Skin of body (tissue), 2 donors: ENCODE data around the gene LDLRAD3. TPM values are rescaled to one million over a fixed set of nuclear protein-coding genes. Genes with fewer than 3 reads are reported as not detected.

Experiments
- DNase-seq: peaks from one replicate; lab custom pipeline; 2025; lab: John Stamatoyannopoulos, UW
- total RNA-seq: library from RNA; depleted of rRNA; stranded (reverse); fragments of >200 nt; gene quantifications from one replicate; pipeline ENCODE4 v1.2.3, GENCODE V29; 2014

Gene LDLRAD3
- total RNA-seq, 1 donor from 2014 or later = 9.4 TPM

DNA sequence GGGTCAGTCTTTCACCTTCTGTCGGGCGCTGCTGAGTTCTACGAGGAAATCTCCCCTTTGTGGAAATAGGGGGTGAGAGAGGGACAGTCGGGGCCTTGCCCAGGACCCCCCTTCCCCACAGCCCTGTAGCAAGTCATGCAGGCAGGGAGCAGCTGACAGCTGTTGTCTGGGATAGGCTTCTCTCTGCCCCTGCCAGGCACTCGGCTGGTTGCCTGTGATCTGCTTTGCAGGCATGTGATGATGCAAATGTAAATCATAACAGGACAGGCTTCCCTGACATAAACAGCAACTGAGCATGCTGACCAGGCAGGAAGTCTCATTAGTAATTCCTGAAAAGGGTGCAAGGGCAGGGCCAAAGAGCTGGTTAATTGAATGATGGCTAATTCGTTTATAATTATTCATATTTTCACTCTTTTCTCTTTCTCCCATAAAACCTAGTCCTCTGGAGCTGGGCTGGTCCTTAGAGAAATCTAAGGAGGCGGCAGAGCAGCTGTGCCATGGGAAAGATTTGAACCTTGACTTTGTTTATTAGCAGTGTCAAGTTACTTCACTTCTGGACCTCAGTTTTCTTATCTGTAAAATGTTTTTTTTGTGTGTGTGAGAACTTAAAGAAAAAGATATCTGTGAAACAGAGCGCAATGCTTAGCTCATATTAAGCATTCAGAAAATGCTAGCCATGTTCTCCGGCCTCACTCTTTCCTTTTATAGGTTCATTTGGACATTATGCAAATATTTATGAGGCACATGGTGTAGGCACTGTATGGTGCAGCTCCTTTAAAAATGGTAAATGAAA is 129.7 kb downstream of the LDLRAD3 start:
- DNase-seq = peak; percentile 46

DNA sequence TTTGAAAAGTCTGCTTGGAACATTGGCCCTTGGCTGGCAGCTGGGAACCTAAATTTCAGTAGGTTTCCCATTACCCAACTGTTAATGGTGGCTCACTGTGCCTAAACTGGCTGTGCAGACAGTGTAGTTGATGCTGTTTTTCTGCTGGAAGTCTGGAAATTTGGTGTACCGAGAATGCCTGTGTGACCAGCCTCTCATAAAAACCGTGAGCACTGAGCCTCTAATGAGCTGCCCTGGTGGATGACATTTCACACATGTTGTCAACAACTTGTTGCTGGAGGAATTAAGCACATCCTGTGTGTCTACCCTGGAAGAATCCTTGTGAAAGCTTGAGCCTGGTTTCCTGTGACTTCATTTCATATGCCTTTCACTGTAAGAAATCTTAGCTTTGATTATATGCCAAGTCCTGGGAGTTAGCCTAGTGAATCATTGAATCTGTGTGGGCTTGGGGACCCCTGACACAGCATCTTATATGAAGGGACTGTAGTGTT is 131.1 kb downstream of the LDLRAD3 start:
- peak; percentile 64 for DNase-seq

DNA sequence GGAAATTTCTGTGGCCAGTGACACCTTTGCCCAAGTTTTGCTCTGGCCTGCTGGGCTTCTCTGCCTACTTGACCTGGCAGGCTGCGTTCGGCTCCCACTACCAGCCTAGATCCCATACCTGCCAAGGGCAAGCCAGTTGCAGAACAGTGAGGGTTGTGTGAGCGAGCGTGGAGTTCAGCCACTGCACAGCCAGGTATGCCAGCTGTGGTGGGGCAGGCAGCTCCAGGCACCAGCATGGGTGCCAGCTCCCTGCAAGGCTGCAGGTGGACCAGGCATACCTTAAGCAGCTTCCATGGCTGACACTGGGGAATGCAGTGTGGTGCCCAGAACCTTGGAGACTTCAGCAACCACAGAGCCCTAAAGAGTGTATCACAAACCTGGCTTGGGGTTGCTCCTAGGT is 133.5 kb downstream of the LDLRAD3 start:
- DNase-seq = no peak

DNA sequence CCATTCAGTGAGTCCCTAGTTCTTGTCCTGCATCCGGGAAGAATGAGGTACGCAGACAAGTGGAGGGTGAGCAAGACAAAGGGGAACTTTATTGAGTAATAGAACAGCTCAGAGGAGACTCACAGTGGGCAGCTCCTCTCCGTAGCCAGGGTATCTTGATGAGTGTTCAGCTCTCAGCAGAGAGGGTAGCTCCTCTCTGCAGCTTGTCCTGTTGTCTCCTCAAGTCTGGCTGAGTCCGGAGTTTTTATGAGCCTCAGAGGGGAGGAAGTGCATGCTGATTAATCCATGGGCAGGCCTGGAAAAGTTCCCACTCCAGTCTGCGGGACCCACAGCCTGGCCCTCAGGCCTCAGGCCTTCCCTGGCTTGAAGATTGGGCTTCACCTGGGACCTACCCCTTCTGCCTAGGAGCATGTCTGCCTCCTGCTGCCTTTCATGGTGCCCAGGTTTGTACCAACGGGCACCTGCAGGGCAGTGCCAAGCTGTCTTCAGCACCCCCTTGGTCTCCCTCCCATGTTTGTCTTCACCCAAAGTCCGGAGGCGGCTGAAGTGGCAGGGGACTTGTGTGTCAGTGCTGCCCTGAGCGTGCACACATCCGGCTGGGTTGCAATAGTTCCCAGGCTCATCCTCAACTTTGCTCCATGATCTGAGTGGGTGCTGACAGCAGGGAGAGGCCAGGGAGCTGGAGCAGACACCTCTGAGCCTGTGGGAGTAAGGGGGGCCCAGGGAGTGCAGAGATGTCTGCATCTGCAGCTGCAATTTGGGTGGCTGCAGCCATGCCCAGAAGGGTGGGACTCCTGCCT is 134.2 kb downstream of the LDLRAD3 start:
- no peak for DNase-seq

DNA sequence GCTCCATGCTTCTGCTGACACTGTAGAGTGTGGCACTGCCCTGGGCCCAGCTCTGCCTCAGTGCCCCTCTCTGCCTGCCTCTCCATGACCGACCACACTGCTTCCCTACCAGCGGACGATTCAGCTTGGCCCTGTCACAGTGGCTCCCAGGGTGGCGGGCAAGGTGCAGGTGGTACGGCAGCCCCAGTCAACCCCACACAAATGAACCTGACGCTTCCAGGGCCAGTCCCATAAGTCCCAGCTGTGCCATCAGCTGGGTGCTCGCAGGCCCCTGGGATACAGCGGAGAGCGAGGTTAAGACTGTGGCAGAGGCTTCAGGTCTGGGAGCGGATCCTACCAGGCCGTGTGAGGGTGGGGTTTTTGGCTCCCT is 134.8 kb downstream of the LDLRAD3 start:
- no peak for DNase-seq

DNA sequence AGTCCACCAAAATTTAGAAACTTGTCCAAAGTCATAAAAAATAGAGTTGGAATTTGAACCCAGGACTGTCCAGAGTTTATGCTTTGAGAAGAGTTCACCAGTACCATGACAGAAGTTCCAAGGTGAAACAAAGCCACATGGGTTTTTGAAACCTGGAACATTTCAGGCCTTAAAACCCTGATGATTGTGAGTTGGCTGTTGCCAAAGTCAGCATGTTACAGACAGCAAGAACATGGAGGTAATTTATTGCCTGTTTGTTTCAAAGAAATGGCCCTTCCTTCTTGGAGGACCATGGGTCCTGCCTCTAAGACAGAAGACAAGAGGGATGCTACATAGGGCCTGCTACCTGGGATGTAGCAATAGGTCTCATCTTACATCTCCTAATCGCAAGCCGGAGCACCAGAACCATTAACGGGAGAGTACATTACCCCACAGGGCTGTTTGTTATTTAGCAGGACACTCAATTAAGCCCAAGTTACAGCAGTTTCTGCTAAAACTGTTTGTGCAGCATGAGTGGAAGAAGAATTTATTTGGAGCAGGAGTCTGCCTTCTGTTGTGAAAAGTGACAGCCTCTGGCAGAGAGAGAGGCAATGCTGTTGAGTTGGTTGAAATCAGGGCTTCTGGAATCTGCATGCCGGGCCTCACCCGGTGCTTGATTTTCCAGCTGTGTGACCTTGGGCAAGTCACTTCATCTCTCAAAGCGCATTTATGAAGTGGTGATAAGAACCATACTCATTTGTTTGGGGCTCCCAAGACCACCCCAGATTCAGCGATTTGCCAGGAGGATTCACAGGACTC is 136.2 kb downstream of the LDLRAD3 start:
- no peak for DNase-seq

DNA sequence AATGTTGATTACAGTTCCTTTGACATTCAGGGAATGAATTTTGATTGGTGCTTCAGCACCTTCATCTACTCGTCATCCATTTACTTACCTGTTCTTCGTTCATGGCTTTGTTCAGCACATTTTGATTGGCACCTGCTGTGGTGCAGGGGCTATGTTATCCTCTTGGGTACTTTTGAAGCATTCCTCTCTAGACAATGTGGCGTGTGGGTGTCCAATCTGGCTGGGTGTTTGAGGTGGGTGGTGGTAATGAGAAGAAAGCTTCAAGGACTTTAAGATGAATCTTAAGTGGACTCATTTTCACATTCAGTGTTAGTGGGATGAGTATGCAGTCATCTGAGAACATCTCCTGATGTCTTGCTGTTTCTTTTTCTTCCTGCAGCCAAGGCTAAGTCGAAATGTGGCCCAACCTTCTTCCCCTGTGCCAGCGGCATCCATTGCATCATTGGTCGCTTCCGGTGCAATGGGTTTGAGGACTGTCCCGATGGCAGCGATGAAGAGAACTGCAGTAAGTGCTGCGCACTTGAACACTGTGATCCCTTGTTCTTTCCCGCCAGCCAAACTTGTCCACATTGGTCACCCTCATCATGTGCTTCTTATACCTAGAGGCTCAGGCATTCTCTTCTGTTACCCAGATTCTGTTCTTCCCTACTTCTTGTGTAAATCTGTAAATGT is 137.5 kb downstream of the LDLRAD3 start:
- DNase-seq = no peak

DNA sequence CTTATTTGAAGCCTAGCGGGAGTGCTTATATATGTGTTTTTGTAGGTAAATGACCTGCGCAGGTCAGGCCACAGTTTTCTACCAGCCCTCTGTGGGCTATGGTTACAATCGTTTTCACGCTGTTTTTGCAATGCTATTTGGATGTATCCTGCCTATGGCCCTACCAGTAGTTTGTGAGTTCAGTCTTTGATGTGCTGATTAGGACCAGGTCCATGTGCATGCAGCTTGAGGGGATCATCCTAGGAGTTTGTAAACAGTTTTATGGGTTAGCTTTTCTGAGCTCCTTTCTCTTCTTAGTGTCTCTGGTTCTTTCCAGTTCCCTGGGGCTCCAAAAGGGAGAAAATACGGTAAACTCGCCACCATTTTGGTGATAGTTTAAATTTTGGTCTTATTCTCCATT is 142.5 kb downstream of the LDLRAD3 start:
- DNase-seq = no peak

DNA sequence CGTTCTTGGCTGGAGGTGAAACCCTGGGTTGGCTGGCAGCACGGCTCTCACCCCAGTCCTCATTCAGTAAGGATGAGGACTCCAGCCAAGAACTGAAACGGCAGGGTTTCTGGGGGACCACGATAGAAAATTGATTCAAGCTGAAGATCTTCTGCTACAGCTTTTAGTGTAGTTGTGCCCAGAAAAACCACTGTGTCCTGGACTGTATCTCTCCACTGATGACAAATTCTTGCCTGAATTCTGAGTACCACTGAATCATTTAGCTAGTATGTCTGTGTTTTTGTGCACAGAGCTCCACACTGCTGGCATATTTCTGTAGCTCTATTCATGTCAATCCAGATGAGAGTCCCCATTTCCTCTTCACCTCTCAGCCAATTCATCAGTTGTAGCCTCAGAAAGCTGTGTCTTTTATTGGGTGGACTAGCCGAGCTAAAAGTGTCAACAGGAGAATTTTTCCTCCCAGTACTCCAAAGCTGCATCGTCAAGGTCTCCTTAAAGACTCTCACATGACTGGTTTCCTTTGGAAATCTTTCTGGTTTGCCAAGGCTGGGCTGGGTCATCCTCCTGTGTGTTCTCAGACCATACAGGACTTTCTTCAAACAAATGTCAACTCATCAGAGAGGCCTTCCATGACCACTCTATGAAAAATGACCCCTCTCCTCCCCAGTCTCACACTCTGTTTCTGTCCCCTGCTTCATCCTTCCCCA is 144.6 kb downstream of the LDLRAD3 start:
- no peak for DNase-seq

DNA sequence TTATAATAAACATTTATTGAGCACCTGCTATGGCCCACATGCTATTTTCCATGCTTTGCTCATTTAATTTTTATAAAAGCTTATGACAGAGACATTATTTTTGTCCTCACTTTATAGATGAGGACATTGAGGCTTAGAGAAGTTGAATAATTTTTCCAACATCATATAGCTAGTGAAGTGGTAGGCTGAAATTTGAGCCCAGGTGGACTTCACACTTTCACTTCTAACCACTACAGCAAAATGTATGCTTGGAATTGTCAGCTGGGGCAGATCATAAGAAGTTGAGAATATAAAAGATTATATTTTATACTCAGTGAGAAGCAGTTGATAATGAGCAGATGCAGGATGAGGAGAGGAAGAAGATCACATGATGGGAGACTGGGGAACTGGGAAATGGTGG is 146.1 kb downstream of the LDLRAD3 start:
- no peak for DNase-seq

DNA sequence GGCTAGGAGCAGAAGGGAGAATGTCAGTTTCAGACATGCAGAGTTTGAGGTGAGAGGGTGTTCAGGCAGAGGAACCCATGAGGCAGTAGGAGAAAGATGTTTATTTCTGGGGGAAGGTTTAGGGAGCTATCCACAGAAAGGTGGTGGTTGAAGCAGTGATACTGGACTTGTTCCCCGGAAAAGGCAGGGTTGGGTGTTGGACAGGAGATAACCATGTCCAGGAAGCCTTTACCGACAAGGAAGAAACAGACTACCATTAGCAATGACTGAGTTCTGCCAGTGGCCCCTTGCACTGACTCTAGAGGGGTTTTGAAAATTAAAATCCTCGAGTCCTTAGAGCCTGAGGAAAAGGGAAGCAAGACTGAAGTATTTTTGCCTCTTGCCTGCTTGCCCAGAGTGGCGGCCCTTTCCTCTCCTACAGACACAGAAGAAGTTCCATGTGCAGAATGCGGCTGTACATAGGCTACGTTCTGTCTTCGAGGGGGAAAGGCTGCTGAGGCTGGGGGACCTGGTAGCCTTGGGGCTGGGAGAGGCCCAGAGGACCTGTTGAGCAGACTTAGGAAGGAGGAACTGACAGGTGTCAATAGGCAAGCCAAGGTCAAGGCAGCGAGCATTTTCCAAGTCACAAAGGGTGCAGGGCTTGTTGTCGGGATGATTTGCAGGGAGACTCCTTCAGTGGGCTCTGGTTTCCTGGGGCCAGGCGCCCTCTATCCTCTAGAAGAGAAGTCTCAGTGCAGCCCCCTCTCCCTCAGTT is 146.7 kb downstream of the LDLRAD3 start:
- no peak for DNase-seq

DNA sequence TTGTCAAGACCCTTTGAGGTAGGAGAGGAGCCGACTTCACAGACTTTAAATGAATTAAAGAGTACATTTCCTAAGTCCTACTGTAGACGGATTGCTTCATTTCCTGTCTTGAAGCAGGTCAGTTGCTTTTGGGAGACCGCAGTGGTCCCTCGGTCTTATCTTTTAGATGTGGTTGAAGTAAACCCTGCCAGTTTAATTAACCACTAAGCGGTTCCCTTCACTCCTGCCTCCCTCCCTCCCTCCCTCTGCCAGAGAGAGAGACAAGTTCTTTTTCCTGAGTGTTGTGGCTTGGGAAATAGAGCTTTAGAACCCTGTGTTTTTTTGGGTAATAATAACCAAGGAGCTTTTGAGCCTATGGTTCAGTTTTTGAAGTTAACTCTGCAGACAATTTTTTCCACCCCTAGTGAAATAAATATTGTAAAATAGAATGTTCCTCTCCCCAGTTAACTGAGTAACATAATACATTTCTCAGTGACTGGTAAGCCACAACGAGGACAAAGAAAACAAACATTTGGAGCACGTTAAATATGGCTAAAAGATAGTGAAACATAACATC is 147.5 kb downstream of the LDLRAD3 start:
- no peak for DNase-seq

DNA sequence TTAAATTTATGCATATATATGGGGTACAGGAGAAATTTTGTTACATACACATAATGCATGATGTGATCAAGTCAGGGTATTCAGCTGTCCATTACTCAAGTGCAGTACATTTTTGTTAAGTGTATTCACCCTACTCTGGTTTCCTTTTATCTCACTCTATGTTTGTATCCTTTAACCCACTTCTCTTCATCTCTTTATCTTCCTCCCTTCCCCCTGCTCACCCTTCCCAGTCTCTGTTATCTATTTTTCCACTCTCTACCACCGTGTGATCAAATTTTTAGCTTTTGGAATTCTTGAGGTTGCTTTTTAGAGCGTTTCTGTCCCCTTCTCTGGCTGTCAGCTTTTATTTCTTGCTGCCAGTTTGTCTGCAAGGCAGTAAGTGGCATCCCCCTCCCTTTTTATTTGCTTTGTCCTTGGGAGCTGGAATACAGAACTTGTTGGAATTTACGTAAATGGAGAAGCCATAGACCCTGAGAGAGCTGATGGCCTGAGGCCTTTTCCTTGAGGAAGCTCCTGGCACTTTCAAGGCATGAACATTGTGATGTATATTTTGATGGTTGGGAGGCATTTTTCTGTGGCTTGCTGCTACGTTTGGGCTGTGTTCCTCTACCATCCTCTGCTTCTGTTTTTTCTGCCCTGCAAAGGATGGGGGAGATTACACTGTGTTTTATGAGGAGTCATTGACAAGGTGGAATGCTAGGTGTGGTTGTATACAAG is 148.6 kb downstream of the LDLRAD3 start:
- no peak for DNase-seq

DNA sequence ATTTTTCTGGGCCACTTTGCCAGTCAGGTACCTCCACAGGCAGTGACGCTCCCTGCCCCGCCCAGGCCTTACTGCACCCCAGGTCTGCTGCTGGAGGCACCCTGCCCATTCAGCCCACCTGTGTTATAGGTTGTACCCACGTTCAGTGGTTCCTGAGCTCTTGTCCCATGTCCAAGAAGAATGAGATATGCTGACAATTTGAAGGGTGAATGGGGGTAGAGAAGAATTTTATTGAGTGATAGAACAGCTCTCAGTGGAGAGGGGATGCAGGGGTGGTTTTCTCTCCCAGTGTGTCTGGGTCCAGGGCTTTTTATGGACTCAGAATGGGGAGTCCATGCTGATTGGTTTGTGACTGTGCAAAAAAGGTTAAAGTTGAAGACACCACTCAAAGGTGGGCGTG is 149.7 kb downstream of the LDLRAD3 start:
- DNase-seq = no peak

DNA sequence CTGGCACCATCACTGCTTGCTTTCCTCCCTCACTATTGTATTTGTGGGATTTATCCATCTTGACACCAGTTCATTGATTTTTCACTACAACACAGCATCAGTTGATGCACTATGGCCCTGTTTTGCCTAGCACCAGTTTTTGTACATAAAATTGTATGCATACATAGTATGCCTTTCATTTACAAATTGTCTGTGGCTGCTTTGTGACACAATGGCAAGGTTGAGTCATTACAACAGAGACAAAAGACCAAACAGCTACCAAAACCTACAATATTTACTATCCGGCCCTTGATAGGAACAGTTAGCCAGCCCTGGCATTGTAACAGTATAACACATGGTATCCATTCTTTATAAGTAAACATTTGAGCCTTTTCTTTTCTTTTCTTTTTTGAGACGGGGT is 150.3 kb downstream of the LDLRAD3 start:
- DNase-seq = no peak

DNA sequence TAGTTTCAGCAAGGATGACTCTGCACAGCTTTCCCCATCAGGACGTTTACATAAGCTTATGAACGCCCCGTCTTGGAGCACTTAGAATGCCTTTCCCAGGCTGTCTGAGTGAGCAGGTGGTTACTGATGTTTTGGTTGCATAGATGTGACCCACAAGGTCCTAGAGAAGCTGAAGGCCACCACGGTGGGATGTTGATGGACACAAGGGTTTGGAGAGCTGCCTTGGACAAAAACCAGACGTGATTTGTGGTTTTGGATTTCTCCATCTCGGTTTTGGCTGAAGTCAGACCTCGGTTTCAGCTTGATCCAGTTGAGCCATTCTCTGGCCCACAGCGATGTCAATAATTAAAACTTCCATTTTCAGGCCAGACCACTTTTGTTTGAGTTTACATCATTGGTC is 151.9 kb downstream of the LDLRAD3 start:
- no peak for DNase-seq

DNA sequence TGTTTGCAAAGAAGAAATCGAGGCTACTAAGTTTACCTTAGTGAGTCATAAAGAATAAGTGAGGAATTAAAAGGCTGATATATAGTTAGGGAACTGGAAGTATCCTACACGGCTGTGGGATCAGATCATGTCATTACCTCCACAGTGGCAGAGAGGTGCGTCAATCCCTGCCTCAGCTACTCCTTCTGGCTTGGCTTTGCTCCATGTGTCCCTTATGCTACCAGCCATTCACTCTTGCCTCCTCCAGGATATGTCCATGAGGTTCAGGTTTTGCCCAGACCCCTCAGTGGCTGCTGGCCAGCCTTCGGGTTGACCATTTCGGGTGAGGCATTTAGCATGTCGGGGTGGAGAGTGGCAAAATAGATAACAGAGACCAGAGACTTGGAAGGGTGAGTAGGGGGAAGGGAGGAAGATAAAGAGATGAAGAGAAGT is 153.4 kb downstream of the LDLRAD3 start:
- no peak for DNase-seq

DNA sequence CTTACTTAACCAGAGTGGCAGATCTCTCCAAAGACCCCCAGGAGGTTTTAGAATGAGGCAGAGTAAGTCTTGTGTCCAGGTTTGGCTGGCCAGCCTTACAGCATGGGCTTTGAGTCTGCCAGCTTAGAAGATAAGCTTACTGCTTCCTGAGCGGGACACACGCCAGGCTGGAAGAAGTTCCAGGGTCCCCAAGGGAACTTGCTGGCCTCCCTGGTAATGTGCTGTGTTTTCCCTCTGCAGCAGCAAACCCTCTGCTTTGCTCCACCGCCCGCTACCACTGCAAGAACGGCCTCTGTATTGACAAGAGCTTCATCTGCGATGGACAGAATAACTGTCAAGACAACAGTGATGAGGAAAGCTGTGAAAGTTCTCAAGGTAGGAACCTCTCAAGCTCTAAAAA is 154.2 kb downstream of the LDLRAD3 start:
- DNase-seq = no peak

DNA sequence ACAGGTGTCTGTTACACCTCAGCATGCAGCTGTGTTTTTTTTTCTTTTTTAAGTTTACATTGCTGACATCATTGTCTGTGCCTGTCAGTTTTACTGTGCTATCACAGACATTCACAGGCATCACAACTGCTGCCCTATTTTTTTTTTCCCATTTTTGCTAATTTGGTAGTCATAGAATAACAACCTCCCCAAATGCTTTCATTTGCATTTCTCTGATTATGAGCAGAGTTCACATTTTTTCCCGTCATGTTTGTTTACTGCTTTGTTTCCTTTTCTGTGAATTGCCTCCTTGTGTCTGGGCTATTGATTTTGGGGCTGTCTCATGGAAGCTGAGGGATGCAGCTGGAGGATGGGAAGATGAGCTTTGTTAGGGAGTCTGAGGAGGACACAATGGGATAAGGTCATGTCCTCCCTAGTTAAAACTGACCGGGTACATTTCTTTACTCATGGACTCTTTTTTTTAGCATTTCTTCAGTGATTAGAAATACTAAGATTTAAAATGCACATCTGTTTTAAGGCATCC is 155.1 kb downstream of the LDLRAD3 start:
- DNase-seq = no peak
